ENCODE results near the gene ANKRD63. TPM values are rescaled to one million over a fixed set of nuclear protein-coding genes. Genes with fewer than 3 reads are reported as not detected.

ANKRD63 gene
- total and polyA plus RNA-seq, 4 experiments from 2014 or later: not detected

DNA sequence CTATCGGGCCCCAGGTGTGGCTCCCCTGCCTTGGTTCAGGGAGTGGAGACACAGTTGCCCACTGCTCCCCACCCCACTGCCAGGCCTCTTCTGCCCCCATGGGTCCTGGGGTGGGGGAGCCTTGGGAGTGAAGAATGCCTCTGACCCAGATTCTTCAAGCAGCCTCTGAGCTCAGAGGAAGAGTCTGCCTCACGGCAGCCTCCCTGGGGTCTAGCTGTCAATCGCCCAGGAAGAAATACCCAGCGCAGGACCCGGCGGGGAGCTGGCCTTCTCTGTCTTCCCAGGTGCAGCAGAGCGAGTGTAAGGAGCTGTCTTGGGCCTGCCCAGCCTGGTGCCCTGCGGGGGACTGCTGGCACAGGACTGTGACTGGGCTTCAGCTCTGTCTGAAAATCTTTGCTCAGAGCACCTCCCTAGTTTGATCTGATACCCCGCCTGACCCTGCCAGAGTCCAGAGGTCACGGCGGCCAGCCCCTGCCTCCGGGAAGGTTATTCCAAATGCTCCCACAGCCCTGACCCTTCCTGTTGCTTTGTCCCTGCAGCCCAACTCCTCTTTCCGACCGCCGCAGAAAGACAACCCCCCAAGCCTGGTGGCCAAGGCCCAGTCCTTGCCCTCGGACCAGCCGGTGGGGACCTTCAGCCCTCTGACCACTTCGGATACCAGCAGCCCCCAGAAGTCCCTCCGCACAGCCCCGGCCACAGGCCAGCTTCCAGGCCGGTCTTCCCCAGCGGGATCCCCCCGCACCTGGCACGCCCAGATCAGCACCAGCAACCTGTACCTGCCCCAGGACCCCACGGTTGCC lies 11.0 kb downstream of the ANKRD63 start:
- no peak overlapping the region for H3K4me3 ChIP-seq (ENCODE audit: low read length in 2 of 2)
- no peak overlapping the region for H3K27ac Mint-ChIP-seq
- no peak overlapping the region for H3K27ac ChIP-seq (ENCODE audit: low read depth, low read length)
- H3K36me3 ChIP-seq (ENCODE audit: insufficient read depth, low read length): no peaks in the 10 kb centered on the region
- H3K27me3 ChIP-seq (ENCODE audit: insufficient read depth, low read length): no peaks in the 10 kb centered on the region
- H3K9me3 ChIP-seq (ENCODE audit: control insufficient read depth in 1 of 2, low read length in 2 of 2): no peaks in the 10 kb centered on the region
- H3K27me3 Mint-ChIP-seq: peaks cover 0 to 2% of the 10 kb centered on the region in 2 donors
- ChIA-PET CTCF (ENCODE audit: partially characterized antibody) (interaction anchor here (1.0 to 14.0 kb wide), 10 partner anchors 7 to 487 kb away, joined by 3 to 427 read pairs (median 23); partner anchors contain the start of genes CCDC9B and PLCB2), POLR2A (ENCODE audit: partially characterized antibody) (no interaction called here)
- no peak for DNase-seq
- H3K4me1 ChIP-seq (ENCODE audit: insufficient read depth, low read length): no peaks in the 10 kb centered on the region
- H3K36me3 Mint-ChIP-seq: no peaks in the 10 kb centered on the region
- peaks cover 0 to 11% (median under 1%) of the 10 kb centered on the region in 4 donors for H3K4me1 Mint-ChIP-seq
- H3K4me3 Mint-ChIP-seq: no peak overlapping the region
- H3K9me3 Mint-ChIP-seq: no peaks in the 10 kb centered on the region
- intact Hi-C loops (cut with micrococcal nuclease): loop anchor here (10.0 kb wide), 1 partner anchor 387 kb away; no protein-coding TSS in a partner anchor

DNA sequence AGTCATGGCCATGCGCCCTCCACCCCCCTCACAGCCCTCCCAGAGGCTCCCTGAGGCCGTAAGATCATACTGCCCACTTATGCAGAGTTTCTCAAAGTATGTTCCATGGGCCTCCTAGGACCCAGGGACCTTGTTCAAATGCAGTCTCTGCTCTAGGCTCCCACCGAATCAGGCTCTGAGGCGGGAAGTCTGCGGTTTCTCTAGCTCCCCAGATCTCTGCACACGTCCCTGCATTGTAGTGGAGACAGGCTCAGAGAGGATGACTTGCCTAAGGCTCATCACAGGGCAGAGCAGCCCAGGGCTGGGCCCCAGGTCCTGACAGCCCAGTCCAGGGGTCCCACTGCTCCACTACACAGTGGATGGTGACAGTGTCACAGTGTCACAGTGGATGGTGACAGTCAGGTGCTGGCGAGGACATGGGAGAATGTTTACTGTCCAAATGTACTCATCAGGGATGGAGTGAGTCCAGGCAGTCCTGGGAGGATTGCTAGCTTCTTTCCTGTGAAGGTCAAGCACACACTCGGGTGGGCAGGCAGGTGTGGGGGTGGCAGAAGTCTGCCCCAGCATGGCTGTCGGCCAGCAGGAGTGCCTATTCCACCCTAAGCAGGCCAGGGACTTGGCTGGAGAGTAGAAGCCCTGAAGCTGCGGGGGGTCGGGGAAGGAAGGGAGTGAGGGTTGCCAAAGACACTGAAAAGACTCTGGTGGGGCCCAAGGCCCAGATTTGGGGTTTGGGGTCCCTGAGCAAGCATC lies 12.4 kb downstream of the ANKRD63 start:
- H3K9me3 Mint-ChIP-seq: no peaks in the 10 kb centered on the region
- H3K36me3 ChIP-seq (ENCODE audit: insufficient read depth, low read length): no peaks in the 10 kb centered on the region
- peaks cover 0 to 11% (median under 1%) of the 10 kb centered on the region in 4 donors for H3K4me1 Mint-ChIP-seq
- no peak for DNase-seq
- no peaks in the 10 kb centered on the region for H3K4me1 ChIP-seq (ENCODE audit: insufficient read depth, low read length)
- H3K9me3 ChIP-seq (ENCODE audit: control insufficient read depth in 1 of 2, low read length in 2 of 2): no peaks in the 10 kb centered on the region
- H3K4me3 Mint-ChIP-seq: peak overlapping the region in 1 of 8 donors; percentile 86
- POLR2A ChIA-PET (ENCODE audit: partially characterized antibody): no interaction called here
- no peaks in the 10 kb centered on the region for H3K36me3 Mint-ChIP-seq
- no peak overlapping the region for H3K27ac ChIP-seq (ENCODE audit: low read depth, low read length)
- no peak overlapping the region for H3K4me3 ChIP-seq (ENCODE audit: low read length in 2 of 2)
- peak overlapping the region in 1 of 7 donors; percentile 95 for H3K27ac Mint-ChIP-seq
- no peaks in the 10 kb centered on the region for H3K27me3 ChIP-seq (ENCODE audit: insufficient read depth, low read length)
- intact Hi-C loops (cut with micrococcal nuclease): loop anchor here (10.0 kb wide), 1 partner anchor 386 kb away; no protein-coding TSS in a partner anchor
- H3K27me3 Mint-ChIP-seq: no peaks in the 10 kb centered on the region
- CTCF ChIA-PET (ENCODE audit: partially characterized antibody): interaction anchor here (1.2 to 14.0 kb wide), 5 partner anchors 9 to 225 kb away, joined by 4 to 331 read pairs (median 5); no protein-coding TSS in a partner anchor

DNA sequence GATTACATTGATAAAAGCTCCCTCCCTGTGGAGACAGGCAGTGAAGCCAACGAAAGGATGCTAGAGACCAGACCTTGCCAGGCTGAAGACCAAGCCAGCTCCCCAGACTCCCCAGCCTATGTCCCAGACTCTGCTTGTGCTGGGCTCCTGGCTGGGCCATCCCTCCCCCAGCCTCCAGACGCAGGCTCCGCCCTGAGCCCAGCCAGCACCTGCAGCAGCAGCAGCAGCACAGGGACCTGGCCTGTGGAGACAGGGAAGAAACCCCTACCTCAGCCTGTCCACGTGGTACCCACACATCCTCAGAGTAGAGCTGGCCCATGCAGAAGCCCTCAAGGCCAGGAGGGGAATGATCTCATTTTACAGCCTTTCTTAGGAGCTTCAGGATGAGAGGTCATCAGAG lies 13.3 kb downstream of the ANKRD63 start:
- Histone ChIP-seq H3K4me1 (ENCODE audit: insufficient read depth, low read length) (no peaks in the 10 kb centered on the region), H3K9me3 (ENCODE audit: control insufficient read depth in 1 of 2, low read length in 2 of 2) (no peaks in the 10 kb centered on the region), H3K36me3 (ENCODE audit: insufficient read depth, low read length) (no peaks in the 10 kb centered on the region), H3K27me3 (ENCODE audit: insufficient read depth, low read length) (no peaks in the 10 kb centered on the region), H3K4me3 (ENCODE audit: low read length in 2 of 2) (no peak overlapping the region), H3K27ac (ENCODE audit: low read depth, low read length) (no peak overlapping the region)
- intact Hi-C loops (cut with micrococcal nuclease): loop anchor here (10.0 kb wide), 1 partner anchor 385 kb away; no protein-coding TSS in a partner anchor
- Mint-ChIP-seq H3K4me3 (peak overlapping the region in 1 of 8 donors; percentile 86), H3K36me3 (no peaks in the 10 kb centered on the region), H3K4me1 (peaks cover 0 to 7% (median 0%) of the 10 kb centered on the region in 4 donors), H3K9me3 (no peaks in the 10 kb centered on the region), H3K27me3 (no peaks in the 10 kb centered on the region), H3K27ac (peak overlapping the region in 1 of 7 donors; percentile 95)
- POLR2A ChIA-PET (ENCODE audit: partially characterized antibody): no interaction called here
- no peak for DNase-seq
- CTCF ChIA-PET (ENCODE audit: partially characterized antibody): interaction anchor here (0.9 to 14.0 kb wide), 6 partner anchors 10 to 224 kb away, joined by 3 to 331 read pairs (median 5); no protein-coding TSS in a partner anchor

DNA sequence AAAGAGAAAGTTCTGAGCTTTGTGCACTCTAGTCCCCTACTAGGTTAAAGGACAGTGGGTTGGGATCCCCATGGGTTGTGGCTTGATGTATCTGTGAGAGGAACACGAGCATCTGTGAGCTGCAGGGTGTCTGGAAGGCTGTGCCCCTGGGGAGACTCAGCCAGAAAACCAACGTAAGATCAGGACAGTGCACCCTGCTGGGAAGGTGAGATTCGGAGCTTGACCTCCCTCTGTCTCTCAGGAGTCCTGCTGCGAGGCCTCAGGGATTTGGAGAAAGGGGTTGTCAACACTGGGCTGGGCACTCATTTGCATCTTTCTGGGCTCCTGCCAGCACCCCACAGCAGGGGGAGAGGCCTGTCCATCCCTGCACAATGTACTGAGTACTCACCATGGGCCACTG lies 15.2 kb downstream of the ANKRD63 start:
- Mint-ChIP-seq H3K4me3 (no peak overlapping the region), H3K4me1 (peaks cover 0 to 4% (median 0%) of the 10 kb centered on the region in 4 donors), H3K36me3 (no peaks in the 10 kb centered on the region), H3K27ac (peak overlapping the region in 2 of 7 donors; percentile 38 to 72), H3K9me3 (no peaks in the 10 kb centered on the region), H3K27me3 (no peaks in the 10 kb centered on the region)
- intact Hi-C loops (cut with micrococcal nuclease): no loop called here
- DNase-seq: no peak
- POLR2A ChIA-PET (ENCODE audit: partially characterized antibody): interaction anchor here (0.6 kb wide), 1 partner anchor 220 kb away, joined by 3 read pairs; no protein-coding TSS in a partner anchor
- Histone ChIP-seq H3K9me3 (ENCODE audit: control insufficient read depth in 1 of 2, low read length in 2 of 2) (no peaks in the 10 kb centered on the region), H3K27ac (ENCODE audit: low read depth, low read length) (no peak overlapping the region), H3K36me3 (ENCODE audit: insufficient read depth, low read length) (no peaks in the 10 kb centered on the region), H3K4me1 (ENCODE audit: insufficient read depth, low read length) (no peaks in the 10 kb centered on the region), H3K27me3 (ENCODE audit: insufficient read depth, low read length) (no peaks in the 10 kb centered on the region), H3K4me3 (ENCODE audit: low read length in 2 of 2) (no peak overlapping the region)
- CTCF ChIA-PET (ENCODE audit: partially characterized antibody): interaction anchor here (1.2 to 14.0 kb wide), 3 partner anchors 9 to 53 kb away, joined by 5 to 331 read pairs (median 8); no protein-coding TSS in a partner anchor

DNA sequence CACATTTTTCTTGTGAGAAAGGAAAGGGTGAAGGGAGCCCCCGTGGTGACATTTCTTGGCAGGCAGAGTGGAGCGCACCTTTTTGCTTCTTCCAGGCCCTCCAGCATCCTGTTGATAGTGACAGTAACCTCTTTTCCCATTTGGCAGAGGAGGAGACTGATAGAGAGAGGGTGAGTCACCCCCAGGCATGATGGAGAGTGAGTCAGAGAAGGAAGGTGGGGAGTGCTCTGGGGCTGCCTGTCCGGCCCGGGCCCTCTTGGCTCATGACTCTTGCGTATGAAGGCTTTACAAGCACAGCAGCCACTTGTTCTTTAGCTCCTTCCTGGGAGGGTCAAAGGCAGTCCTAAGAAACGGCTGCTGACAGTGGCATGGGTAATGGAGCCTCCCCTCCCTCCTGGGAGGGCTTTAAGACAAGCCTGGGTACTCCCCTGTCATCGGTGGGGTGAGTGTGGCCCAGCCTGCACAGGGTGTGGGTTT lies 16.0 kb downstream of the ANKRD63 start:
- no peaks in the 10 kb centered on the region for H3K27me3 Mint-ChIP-seq
- H3K27me3 ChIP-seq (ENCODE audit: insufficient read depth, low read length): no peaks in the 10 kb centered on the region
- H3K9me3 ChIP-seq (ENCODE audit: control insufficient read depth in 1 of 2, low read length in 2 of 2): no peaks in the 10 kb centered on the region
- no peaks in the 10 kb centered on the region for H3K36me3 ChIP-seq (ENCODE audit: insufficient read depth, low read length)
- no peak for DNase-seq
- H3K4me1 ChIP-seq (ENCODE audit: insufficient read depth, low read length): no peaks in the 10 kb centered on the region
- H3K27ac ChIP-seq (ENCODE audit: low read depth, low read length): no peak overlapping the region
- H3K4me3 ChIP-seq (ENCODE audit: low read length in 2 of 2): no peak overlapping the region
- intact Hi-C loops (cut with micrococcal nuclease): no loop called here
- no peaks in the 10 kb centered on the region for H3K36me3 Mint-ChIP-seq
- ChIA-PET POLR2A (ENCODE audit: partially characterized antibody) (no interaction called here), CTCF (ENCODE audit: partially characterized antibody) (interaction anchor here (1.2 to 14.0 kb wide), 3 partner anchors 10 to 52 kb away, joined by 5 to 331 read pairs (median 8); no protein-coding TSS in a partner anchor)
- H3K27ac Mint-ChIP-seq: no peak overlapping the region
- no peak overlapping the region for H3K4me3 Mint-ChIP-seq
- H3K9me3 Mint-ChIP-seq: peaks cover 0 to 2% (median 0%) of the 10 kb centered on the region in 8 donors
- H3K4me1 Mint-ChIP-seq: peaks cover 0 to 4% (median 0%) of the 10 kb centered on the region in 4 donors

DNA sequence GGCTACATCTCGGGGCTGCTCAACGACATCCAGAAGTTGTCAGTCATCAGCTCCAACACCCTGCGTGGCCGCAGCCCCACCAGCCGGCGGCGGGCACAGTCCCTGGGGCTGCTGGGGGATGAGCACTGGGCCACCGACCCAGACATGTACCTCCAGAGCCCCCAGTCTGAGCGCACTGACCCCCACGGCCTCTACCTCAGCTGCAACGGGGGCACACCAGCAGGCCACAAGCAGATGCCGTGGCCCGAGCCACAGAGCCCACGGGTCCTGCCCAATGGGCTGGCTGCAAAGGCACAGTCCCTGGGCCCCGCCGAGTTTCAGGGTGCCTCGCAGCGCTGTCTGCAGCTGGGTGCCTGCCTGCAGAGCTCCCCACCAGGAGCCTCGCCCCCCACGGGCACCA lies 17.0 kb downstream of the ANKRD63 start:
- H3K36me3 Mint-ChIP-seq: no peaks in the 10 kb centered on the region
- H3K27ac Mint-ChIP-seq: no peak overlapping the region
- no peak overlapping the region for H3K27ac ChIP-seq (ENCODE audit: low read depth, low read length)
- POLR2A ChIA-PET (ENCODE audit: partially characterized antibody): no interaction called here
- no peaks in the 10 kb centered on the region for H3K27me3 ChIP-seq (ENCODE audit: insufficient read depth, low read length)
- H3K4me3 ChIP-seq (ENCODE audit: low read length in 2 of 2): no peak overlapping the region
- H3K27me3 Mint-ChIP-seq: no peaks in the 10 kb centered on the region
- H3K4me3 Mint-ChIP-seq: no peak overlapping the region
- CTCF ChIA-PET (ENCODE audit: partially characterized antibody): interaction anchor here (0.7 to 4.8 kb wide), 2 partner anchors 9 to 10 kb away, joined by 3 to 30 read pairs; no protein-coding TSS in a partner anchor
- peaks cover 0 to 2% (median 0%) of the 10 kb centered on the region in 8 donors for H3K9me3 Mint-ChIP-seq
- H3K4me1 Mint-ChIP-seq: peaks cover 0 to 4% (median 0%) of the 10 kb centered on the region in 4 donors
- no peaks in the 10 kb centered on the region for H3K4me1 ChIP-seq (ENCODE audit: insufficient read depth, low read length)
- no peaks in the 10 kb centered on the region for H3K36me3 ChIP-seq (ENCODE audit: insufficient read depth, low read length)
- no peak for DNase-seq
- no peaks in the 10 kb centered on the region for H3K9me3 ChIP-seq (ENCODE audit: control insufficient read depth in 1 of 2, low read length in 2 of 2)
- intact Hi-C loops (cut with micrococcal nuclease): no loop called here
